AG04449 (cell line): ENCODE measurements around the gene DQX1.

Experiments used
- CTCF ChIA-PET: fragments of 350-600 bp; formaldehyde crosslinking; extraction: SDS; loops from one replicate; lab custom pipeline; 2021; ENCODE audit warnings: antibody characterized with exemption; lab: Yijun Ruan, JAX
- POLR2A ChIA-PET: fragments of 400-600, 350-600 bp; formaldehyde crosslinking; extraction: SDS; loops from one replicate; lab custom pipeline; 2020; ENCODE audit warnings: antibody characterized with exemption, inconsistent platforms; lab: Yijun Ruan, JAX
- DNase-seq: peaks from one replicate; pipeline ENCODE4 v3.0.0-alpha.2; 2010; ENCODE audit warnings: low read depth, low spot score
- H3K4me3 ChIP-seq: 2 replicates; pipeline ENCODE4 v1.5.1; 2011; ENCODE audit warnings: low read depth, mild to moderate bottlenecking, control low read depth, low read length
- TF ChIP-seq, protein P1 (sequence below): IDR thresholded peaks from one replicate; pipeline ENCODE4 v1.5.1; 2011; ENCODE audit warnings: mild to moderate bottlenecking, moderate library complexity, low read length, control low read depth, inconsistent platforms; ENCODE audit not compliant: insufficient read depth; ENCODE audit errors: missing control alignments

DQX1 gene

GRCh38 chr2:74481961-74482800 lies 43.9 kb downstream of the DQX1 start:
- peak overlapping the region; percentile 99 for H3K4me3 ChIP-seq
- ChIA-PET POLR2A (interaction anchor here (0.8 to 3.1 kb wide), 17 partner anchors 9 to 107 kb away, joined by 3 to 10 read pairs (median 5); partner anchors contain the start of genes AUP1, HTRA2, INO80B and LBX2), CTCF (interaction anchor here (1.0 to 15.3 kb wide), 21 partner anchors 9 to 147 kb away, joined by 3 to 401 read pairs (median 9); partner anchors contain the start of genes AUP1, HTRA2, INO80B and LBX2)
- TF ChIP-seq, protein P1, sequence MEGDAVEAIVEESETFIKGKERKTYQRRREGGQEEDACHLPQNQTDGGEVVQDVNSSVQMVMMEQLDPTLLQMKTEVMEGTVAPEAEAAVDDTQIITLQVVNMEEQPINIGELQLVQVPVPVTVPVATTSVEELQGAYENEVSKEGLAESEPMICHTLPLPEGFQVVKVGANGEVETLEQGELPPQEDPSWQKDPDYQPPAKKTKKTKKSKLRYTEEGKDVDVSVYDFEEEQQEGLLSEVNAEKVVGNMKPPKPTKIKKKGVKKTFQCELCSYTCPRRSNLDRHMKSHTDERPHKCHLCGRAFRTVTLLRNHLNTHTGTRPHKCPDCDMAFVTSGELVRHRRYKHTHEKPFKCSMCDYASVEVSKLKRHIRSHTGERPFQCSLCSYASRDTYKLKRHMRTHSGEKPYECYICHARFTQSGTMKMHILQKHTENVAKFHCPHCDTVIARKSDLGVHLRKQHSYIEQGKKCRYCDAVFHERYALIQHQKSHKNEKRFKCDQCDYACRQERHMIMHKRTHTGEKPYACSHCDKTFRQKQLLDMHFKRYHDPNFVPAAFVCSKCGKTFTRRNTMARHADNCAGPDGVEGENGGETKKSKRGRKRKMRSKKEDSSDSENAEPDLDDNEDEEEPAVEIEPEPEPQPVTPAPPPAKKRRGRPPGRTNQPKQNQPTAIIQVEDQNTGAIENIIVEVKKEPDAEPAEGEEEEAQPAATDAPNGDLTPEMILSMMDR, result no peak
- DNase-seq, result no peak

DNA sequence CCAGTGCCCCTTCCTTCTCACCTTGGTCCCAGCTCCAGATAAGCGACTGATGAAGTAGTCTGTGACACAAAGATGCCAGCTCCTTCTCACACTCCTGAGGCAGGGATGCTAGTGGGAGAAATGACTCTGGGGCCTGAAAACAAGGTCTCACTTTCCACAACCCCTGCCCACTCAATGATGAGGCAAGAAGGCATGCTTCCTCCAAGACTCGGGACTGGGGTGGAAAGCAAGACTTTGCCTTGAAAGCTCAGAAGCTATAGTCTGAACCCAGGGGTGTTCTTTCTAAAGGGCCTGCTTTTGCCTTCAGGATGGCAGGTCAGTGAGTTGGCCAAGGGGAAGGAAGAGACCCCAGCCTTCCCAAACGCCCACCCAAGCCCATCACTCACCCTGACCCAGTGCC lies 44.6 kb downstream of the DQX1 start:
- CTCF ChIA-PET, result interaction anchor here (1.0 to 15.3 kb wide), 15 partner anchors 9 to 148 kb away, joined by 3 to 401 read pairs (median 9); partner anchors contain the start of genes AUP1, HTRA2, INO80B and LBX2
- POLR2A ChIA-PET, result interaction anchor here (0.6 to 3.1 kb wide), 12 partner anchors 8 to 357 kb away, joined by 3 to 10 read pairs (median 4); partner anchors contain the start of genes MRPL53 and WBP1
- DNase-seq, result no peak
- peak overlapping the region; percentile 99 for H3K4me3 ChIP-seq
- TF ChIP-seq, protein P1, result no peak

GRCh38 chr2:74474899-74475298 lies 51.1 kb downstream of the DQX1 start:
- TF ChIP-seq, protein P1, result peak; percentile 10
- ChIA-PET POLR2A (interaction anchor here (2.5 kb wide), 1 partner anchor 16 kb away, joined by 8 read pairs; the partner anchor contains the start of gene WBP1), CTCF (interaction anchor here (0.7 to 4.1 kb wide), 4 partner anchors 7 to 169 kb away, joined by 3 to 32 read pairs (median 10); partner anchors contain the start of genes CCDC142 and TTC31)
- no peak overlapping the region for H3K4me3 ChIP-seq
- no peak for DNase-seq

- CTCF ChIA-PET, result interaction anchor here (0.7 to 4.1 kb wide), 5 partner anchors 8 to 169 kb away, joined by 3 to 32 read pairs (median 4); partner anchors contain the start of genes CCDC142, PCGF1 and TTC31
- no peak overlapping the region for H3K4me3 ChIP-seq
- no peak for DNase-seq
- TF ChIP-seq, protein P1, result no peak
- POLR2A ChIA-PET, result interaction anchor here (0.6 to 2.5 kb wide), 2 partner anchors 16 to 109 kb away, joined by 3 to 8 read pairs; partner anchors contain the start of gene WBP1
Observed at GRCh38 chr2:74474481-74474880, 51.5 kb downstream of the DQX1 start.

GRCh38 chr2:74472945-74473258 lies 53.1 kb downstream of the DQX1 start:
- H3K4me3 ChIP-seq, result peak overlapping the region; percentile 88
- POLR2A ChIA-PET, result interaction anchor here (0.8 to 2.6 kb wide), 7 partner anchors 8 to 115 kb away, joined by 3 to 12 read pairs (median 5); partner anchors contain the start of genes CCDC142 and WBP1
- no peak for DNase-seq
- CTCF ChIA-PET, result interaction anchor here (1.2 to 4.1 kb wide), 3 partner anchors 9 to 116 kb away, joined by 4 to 32 read pairs (median 7); partner anchors contain the start of genes CCDC142 and TTC31
- TF ChIP-seq, protein P1, result no peak
